Glomerular visceral epithelial cell (primary cell): ENCODE results near the gene GSTA5.
"Not testable (repeated sequence)": the region's sequence is repeated elsewhere in the genome, so short reads cannot be mapped to it uniquely, and the experiment has no call there.

Source experiments
- DNase-seq: peaks from one replicate; pipeline ENCODE4 v3.0.0-alpha.2; 2016; ENCODE audit errors: extremely low spot score

The GSTA5 gene

DNA sequence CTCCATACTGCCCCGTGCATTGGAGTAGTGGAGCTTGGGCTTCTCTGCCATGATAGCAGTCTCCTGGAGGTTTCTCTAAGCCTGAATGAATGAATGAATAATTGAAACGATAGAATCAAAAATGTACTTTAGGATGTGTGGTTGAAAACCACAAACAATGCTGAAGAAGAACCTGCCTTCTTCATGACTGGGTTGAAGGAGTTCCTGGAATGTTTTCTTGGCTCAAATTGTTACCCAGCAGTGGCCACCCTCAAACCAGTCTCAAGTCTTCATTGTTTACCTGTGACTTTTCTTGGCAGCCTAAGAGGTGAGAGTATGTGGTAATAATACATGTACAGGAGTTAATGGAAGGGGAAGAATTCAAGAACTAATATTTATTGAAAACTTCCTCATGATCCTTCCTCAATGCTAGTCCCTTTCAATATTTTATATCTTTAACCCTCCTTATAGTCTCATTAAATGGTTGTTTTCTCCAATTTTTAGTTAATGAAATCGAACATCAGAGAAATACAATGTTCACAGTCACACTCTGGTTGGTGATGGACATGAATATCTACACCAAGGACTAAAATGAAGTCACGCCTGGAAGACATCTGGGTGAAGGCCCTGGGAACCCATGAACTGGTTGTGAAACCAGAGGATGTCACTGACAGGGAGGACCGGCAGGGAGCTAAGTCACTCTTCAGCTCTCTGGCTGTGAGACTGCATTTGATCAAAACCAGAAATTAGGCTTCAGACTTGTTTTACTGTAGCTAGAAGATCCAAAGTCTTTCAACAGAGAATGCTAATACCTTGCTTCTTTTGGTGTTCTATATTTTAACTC lies at the start of gene GSTA5:
GSTA5 (minus strand) TSS at position 51 of the 823 bp plus-strand sequence.
- DNase-seq: peak; percentile 64

DNA sequence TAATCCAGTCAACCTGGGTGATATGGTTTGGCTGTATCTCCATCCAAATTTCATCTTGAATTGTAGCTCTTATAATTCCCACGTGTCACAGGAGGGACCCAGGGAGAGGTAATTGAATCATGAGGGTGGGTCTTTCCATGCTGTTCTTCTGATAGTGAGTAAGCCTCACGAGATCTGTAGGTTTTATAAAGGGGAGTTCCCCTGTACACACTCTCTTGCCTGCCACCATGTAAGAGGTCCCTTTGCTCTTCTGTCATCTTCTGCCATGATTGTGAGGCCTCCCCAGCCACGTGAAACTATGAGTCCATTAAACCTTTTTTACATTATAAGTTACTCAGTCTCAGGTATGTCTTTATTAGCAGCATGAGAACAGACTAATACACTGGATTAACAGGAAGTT lies 49.4 kb upstream of the GSTA5 start:
- no peak for DNase-seq

DNA sequence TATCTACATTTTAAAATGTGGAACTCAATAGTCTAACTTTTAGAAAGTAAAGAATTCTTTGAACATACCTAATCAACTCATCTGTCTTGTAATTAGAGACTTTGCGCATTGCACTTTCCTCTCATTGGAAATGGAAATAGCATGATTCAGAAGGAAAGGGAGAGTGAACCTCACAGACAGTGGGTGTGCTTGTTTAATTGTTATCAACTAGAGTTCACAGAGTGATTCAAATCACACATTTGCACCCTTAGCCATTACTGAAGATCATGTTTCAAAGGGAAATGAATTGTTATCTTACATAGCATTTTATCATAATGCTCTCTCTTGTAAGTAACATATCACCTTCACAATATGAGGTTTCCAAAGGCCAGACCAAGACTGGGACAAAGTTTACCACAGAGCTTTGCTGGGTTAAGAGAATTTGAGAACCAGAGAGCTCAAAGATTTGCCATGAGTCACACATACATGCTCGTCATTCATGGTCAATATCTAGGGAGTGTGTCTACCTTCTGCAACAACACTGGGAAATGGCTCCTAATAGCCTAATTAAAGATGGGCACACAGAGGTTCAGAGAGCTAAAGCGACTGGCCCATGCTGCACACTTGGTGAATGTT lies 47.4 kb upstream of the GSTA5 start:
- DNase-seq: no peak

DNA sequence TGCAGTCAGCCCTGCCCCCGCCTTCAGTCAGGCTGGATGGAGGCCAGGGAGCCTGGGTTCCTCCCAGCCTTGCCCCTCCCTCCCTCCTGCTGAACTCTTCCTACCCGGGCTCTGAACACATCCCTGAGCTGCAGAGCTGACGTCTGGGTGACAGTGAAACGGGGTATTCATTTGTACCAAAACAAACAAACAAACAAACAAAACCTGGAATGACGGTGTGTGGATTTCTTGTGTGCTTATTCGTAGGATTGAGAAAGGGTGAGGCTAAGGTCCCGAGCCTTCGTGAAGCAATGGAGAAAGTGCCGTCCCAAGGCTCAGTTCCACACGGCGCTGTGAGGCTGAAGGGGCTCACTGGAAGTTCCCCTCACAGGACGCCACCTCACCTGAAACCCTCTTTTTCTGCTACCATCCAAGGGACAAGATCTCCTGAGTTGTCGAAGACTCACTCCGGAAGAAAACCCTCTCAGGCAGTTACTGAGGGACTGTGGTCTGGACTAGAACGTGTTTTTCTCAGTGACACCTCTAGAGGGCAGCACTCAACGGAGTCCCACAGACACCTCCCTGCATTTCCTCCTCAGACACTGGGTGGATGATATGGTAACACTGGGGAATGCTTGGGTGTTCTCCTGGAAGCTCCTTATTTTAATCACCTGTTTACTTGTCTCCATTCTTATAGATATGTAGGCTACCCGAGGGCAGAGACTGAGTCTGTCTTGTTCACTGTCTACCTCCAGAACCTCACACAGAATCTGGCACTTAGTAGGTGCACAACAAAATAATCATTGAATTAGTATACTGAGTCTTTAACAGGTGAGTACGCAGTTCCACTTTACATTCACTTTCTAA lies 41.6 kb upstream of the GSTA5 start:
- peak; percentile 80 for DNase-seq

DNA sequence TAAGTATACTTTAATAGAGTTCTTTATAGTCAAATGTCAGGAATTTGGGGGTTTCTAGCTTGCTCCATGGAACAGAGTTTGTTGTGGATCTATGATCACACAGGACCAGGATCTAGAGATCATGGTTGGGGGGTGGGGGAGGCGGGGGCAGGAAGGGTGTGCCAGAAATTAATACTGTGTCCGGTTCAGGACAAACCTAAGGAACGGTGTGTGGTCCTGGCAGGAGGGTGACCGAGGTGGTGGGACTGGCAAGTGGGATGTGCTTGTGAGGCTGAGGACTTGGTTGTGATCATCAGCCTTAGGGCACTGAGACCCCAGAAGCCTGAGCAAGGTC lies 41.0 kb upstream of the GSTA5 start:
- no peak for DNase-seq

DNA sequence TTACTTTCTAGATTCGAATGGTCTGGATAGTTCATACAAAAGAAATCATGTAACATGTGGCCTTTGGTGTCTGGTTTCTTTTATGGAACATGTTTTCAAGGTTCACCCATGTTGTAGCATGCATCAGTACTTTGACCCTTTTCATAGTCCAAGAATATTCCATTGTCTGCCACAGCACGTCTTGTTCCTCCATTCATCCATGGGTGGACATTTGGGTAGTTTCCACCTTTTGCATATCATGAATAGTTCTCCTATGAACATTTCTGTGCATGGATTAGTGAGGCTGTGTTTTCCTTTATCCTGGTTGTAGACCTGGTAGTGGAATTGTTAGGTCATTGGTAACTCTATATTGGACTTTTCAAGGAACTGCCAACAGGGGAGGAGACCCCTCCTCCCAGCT lies 37.2 kb upstream of the GSTA5 start:
- DNase-seq: no peak

DNA sequence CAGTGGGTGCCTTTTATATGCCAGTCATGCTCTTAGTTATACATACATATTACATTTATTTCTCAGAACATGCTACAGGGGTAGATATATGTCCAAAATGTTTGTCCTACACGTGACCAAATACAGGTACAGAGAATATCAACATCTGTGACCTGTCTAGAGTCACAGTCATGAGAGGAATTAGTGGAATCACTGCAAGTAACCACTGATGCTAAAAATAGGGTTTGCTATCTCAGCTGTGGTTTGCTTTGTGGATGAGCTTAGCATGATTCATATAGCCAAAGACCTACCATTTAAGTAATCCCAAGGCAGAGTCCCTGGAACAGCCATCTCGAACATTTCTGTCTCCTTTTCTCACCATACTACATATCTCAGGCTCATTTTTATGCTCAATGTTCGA lies 36.6 kb upstream of the GSTA5 start:
- DNase-seq: peak; percentile 78

DNA sequence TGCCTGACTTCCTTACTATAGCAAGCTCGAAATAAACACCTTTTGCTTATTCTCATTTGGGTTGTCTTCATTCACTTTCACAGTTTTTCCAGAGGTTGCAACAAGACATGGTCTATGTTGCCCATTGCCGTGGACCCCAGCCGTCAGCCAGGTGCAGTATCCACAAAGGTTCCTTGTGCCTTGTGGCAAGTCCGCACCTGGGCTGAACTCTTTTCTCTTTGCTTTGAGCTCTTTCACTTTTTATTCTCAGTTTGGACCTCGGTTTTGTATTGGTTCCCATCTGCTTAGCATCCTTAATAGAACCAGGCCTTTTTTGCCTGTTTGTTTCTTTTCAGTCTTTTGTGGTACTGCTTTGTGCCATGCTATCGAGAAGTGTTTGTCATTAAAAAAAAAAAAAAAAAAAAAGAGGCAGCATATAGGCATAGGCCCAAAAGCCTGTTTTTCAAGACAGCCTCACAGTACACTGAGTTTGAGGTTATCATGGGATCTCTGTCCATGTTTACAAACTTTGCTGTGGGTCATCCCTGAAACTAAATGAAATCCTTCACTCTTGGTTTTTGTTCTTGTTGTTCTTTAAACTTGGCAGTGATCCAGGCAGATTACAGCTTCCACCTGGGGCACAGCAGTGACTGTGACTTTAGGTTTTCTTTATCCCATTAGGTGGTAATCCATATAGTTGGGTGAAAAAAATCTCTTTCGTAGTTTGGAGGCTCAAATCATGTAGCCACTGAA lies 35.6 kb upstream of the GSTA5 start:
- DNase-seq: no peak

DNA sequence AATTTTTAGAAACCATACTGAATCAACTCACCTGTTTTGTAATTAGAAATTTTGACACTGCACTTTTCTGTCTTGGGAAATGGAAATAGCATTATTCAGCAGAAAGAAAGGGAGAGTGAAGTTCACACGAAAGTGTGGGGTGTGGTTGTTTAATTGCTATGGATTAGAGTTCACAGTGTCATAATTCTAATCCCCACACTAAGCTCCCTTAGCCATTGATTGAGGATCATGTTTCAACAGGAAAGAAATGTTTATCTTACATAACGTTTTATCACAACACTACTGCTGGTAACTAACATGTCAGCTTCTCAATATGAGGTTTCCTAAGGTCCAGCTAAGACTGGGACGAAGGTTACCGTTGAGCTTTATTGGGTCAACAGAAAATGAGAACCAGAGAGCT lies 31.4 kb upstream of the GSTA5 start:
- DNase-seq: no peak

DNA sequence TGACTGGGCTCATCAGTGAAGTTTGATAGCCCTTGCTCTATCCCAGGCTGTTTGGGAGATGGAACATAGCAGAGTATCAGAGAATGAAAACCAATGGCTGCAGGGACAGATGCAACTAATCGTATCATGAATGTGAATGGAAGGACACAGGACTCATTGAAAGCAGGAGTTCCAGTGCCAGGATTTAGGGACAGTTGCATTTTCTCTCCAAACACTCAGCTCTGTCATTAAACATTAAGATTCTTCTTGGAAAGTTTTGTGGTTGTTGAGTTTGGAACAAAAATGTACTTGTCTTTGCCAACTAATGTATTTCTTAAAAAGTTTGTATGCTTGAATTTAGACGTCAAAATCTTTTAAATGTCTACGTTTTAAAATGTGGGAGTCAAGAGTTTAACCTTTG lies 31.0 kb upstream of the GSTA5 start:
- DNase-seq: no peak

DNA sequence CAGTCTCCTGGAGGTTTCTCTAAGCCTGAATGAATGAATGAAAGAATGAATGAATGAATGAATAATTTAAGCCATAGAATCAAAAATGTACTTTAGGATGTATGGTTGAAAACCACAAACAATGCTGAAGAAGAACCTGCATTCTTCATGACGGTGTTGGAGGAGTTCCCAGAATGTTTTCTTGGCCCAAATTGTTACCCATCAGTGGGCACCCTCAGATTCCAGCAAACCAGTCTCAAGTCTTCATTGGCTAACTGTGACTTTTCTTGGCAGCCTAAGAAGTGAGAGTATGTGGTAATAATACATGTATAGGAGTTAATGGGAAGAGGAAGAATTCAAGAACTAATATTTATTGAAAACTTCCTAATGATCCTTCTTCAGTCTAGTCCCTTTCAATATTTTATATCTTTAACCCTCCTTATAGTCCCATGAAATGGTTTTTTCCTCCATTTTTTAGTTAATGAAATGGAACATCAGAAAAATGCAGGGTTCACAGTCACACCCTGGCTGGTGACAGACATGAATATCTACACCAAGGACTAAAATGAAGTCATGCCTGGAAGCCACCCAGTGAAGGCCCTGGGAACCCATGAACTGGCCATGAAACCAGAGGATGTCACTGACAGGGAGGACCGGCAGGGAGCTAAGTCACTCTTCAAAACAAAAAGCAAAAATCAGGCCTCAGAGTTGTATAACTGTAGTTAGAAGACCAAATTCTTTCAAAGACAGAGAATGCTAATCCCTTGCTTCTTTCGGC lies 29.9 kb upstream of the GSTA5 start:
- peak; percentile 63 for DNase-seq

DNA sequence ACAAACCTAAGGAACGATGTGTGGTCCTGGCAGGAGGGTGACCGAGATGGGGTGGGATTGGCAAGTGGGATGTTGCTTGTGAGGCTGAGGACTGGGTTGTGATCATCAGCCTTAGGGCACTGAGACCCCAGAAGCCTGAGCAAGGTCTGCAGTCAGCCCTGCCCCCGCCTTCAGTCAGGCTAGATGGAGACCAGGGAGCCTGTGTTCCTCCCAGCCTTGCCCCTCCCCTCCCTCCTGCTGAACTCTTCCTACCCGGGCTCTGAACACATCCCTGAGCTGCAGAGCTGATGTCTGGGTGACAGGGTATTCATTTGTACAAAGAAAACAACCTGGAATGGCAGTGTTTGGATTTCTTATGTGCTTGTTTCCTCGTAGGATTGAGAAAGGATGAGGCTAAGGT lies 28.3 kb upstream of the GSTA5 start:
- DNase-seq: not testable (repeated sequence)

DNA sequence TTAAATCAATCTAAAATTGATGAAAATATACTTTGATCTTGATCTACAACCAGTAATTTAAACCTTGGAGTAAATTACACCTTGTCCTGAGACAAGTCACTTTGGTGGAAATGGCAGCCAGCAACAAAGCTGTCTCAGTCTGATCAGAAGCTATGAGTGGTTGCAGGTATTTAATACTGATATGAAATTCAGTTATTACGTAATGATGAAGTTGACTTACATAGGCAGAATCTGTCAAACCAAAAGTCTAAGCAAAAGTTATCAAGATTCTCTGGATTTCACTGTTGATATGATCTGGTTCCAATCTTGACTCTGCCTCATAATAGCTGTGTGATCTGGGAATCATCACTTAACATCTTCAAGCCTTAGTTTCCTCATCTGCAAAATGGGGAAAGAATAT lies 27.6 kb upstream of the GSTA5 start:
- no peak for DNase-seq

DNA sequence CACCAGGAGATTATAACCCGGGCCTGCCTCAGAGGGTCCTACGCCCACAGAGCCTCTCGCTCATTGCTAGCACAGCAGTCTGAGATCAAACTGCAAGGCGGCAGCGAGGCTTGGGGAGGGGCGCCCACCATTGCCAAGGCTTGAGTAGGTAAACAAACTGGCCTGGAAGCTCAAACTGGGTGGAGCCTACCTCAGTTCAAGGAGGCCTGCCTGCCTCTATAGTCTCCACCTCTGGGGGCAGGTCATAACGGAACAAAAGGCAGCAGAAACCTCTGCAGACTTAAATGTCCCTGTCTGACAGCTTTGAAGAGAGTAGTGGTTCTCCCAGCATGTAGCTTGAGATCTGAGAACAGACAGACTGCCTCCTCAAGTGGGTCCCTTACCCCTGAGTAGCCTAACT lies 20.5 kb upstream of the GSTA5 start:
- not testable (repeated sequence) for DNase-seq

DNA sequence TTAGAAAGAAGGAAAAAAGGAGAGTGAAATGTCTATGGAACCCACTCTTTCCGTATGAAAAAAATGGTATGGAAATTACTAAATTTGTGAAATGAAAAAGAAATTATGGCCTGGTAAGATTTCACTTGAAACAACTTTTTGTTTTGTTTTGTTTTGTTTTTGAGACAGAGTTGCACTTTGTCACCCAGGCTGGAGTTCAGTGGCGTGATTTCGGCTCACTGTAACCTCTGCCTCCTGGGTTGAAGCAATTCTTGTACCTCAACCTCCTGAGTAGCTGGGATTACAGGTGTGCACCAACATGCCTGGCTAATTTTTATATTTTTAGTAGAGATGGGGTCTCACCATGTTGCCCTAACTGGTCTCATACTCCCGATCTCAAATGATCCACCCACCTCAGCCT lies 17.8 kb upstream of the GSTA5 start:
- no peak for DNase-seq

DNA sequence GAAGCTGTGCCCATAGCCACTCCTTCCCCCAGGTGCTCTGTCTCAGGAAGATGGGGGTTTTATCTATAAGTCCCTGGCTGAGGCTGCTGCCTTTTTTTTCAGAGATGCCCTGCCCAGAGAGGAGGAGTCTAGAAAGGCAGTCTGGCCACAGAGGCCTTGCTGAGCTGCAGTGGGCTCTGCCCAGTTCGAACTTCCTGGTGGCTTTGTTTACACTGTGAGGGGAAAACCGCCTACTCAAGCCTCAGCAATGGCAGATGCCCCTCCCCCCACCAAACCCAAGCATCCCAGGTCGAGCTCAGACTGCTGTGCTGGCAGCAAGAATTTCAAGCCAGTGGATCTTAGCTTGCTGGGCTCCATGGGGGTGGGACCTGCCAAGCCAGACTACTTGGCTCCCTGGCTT lies 15.5 kb upstream of the GSTA5 start:
- DNase-seq: peak; percentile 39

DNA sequence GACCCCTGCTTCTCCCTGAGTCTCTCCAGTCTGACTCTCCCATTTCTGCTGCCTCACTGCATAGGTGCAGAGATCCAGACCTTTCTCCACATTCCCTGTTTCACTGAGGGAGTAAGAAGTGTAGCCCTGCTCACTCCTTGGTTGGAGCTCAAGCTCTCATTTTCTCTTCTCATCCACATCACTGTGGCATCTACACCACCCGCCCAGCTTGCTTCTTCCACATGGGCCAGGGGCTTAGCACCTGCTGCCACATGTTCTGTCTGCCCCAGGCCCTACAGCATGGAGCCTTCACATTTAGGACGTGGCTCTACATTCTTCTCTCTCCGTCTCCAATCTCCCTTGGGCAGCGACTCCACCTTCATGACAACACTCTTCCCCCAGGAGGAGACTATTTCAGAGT lies 8.5 kb upstream of the GSTA5 start:
- no peak for DNase-seq

DNA sequence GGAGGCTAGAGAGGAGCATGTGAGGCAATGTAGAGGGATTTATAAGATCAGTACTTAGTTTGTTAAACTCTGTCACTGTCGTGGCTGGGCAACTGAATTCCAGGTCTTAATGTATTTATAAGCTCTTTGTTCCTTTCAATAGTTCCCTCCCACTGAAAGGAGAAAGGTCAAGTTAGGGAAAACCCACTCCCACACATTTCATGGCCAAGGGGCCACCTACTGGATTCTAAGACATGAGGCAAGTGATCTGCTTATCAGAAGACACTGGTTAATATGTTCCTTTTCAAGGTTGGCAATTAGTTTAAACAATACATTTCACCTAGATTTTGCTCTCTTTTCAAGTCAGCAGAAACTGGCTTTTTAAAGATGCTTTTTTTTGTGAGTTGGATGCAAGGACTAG lies 5.4 kb upstream of the GSTA5 start:
- DNase-seq: no peak

DNA sequence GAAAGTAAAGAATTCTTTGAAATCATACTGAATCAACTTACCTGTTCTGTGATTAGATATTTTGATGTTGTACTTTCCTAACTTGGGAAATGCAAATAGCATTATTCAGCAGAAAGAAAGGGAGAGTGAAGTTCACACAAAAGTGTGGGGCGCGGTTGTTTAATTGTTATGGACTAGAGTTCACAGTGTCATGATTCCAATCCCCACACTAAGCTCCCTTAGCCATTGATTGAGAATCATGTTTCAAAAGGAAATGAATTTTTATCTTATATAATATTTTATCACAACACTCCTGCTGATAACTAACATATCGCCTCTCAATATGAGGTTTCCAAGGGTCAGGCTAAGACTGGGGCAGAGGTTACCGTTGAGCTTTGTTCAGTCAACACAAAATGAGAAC lies 3.0 kb upstream of the GSTA5 start:
- DNase-seq: no peak

DNA sequence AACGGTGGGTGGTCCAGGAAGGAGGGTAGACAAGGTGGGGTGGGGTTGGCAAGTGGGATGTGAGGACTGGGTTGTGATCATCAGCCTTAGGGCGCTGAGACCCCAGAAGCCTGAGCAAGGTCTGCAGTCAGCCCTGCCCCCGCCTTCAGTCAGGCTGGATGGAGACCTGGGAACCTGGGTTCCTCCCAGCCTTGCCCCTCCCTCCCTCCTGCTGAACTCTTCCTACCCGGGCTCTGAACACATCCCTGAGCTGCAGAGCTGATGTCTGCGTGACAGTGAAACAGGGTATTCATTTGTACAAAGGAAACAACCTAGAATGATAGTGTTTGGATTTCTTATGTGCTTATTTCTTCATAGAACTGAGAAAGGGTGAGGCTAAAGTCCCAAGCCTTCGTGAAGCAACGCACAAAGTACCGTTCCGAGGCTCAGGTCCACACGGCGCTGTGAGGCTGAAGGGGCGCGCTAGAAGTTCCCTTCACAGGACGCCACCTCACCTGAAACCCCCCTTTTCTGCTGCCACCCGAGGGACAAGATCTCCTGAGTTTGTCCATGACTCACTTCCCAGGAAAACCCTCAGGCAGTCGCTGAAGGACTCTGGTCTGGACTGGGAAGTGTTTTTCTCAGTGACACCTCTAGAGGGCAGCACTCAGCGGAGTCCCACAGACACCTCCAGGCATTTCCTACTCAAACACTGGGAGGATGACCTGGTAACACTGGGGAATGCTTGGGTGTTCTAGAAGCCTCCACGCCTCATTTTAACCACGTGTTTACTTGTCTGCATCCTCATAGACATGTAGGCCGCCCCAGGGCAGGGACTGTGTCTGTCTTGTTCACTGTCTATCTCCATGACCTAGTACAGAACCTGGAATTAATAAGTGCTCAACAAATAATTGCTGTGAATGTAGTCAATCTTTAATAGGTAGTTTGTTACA lies 1.2 kb downstream of the GSTA5 start:
- peak; percentile 73 for DNase-seq
